K562 (cell line): ENCODE results near the gene ASPRV1. TPM values are rescaled to one million over a fixed set of nuclear protein-coding genes. Genes with fewer than 3 reads are reported as not detected.

Experiments used
- ARID2 ChIP-seq: fragments of 450-650 bp; IDR thresholded peaks from 2 replicates; pipeline ENCODE4 v1.6.1; 2017; ENCODE audit warnings: antibody characterized with exemption, mild to moderate bottlenecking
- FUS ChIP-seq: fragments of 200-400 bp; formaldehyde crosslinking; optimal IDR thresholded peaks from 2 replicates; pipeline ENCODE3; 2017; ENCODE audit warnings: low read depth, low read length
- GTF2E2 ChIP-seq: fragments of 200-800 bp; sonication (Bioruptor generic); IDR thresholded peaks from 2 replicates; pipeline ENCODE4 v1.6.1; 2016; ENCODE audit warnings: missing genetic modification characterization, missing compliant biosample characterization
- HNRNPH1 ChIP-seq: fragments of 200-400 bp; formaldehyde crosslinking; optimal IDR thresholded peaks from 2 replicates; pipeline ENCODE3; 2017; ENCODE audit warnings: low read depth, mild to moderate bottlenecking, low read length, moderate library complexity
- ILF3 ChIP-seq: fragments of 450-650 bp; IDR thresholded peaks from 2 replicates; pipeline ENCODE4 v1.6.1; 2018; ENCODE audit warnings: antibody characterized with exemption, mild to moderate bottlenecking, moderate library complexity, borderline replicate concordance
- MYC ChIP-seq, 2 experiments: fragments of 250-450 bp in 1 of 2; sonication (Bioruptor Pico) in 1 of 2; IDR thresholded peaks; 2 replicates each; pipeline versions ENCODE4 v1.5.1 to v1.6.1; 2012 to 2021; ENCODE audit warnings: low read depth in 2 of 2, borderline replicate concordance in 1 of 2, improper control_type of control experiment in 1 of 2, low read length in 1 of 2, mild to moderate bottlenecking in 1 of 2, moderate library complexity in 1 of 2
- NFIC ChIP-seq: fragments of 450-650 bp; IDR thresholded peaks from 2 replicates; pipeline ENCODE4 v1.6.1; 2017; ENCODE audit warnings: mild to moderate bottlenecking, inconsistent platforms
- PCBP1 ChIP-seq: fragments of 200-400 bp; formaldehyde crosslinking; IDR thresholded peaks from 2 replicates; pipeline ENCODE4 v1.6.1; 2018; ENCODE audit warnings: mild to moderate bottlenecking, low read depth, low read length; ENCODE audit not compliant: poor library complexity, severe bottlenecking
- POLR2A ChIP-seq: fragments of 450-650 bp; conservative IDR thresholded peaks from 2 replicates; pipeline ENCODE4 v1.6.1; 2016
- POLR2AphosphoS5 ChIP-seq: IDR thresholded peaks from 2 replicates; pipeline ENCODE4 v1.6.1; 2011; ENCODE audit warnings: mild to moderate bottlenecking, low read depth, low read length, moderate library complexity; ENCODE audit not compliant: control insufficient read depth, insufficient read depth
- PPARD ChIP-seq: fragments of 250-450 bp; sonication (Bioruptor Pico); IDR thresholded peaks from 2 replicates; pipeline ENCODE4 v1.8.0; 2022; ENCODE audit warnings: inconsistent platforms, mild to moderate bottlenecking, moderate library complexity
- SMAD4 ChIP-seq: fragments of 250-450 bp; sonication (Bioruptor Pico); conservative IDR thresholded peaks from 2 replicates; pipeline ENCODE4 v1.8.0; 2021; ENCODE audit warnings: inconsistent platforms, mild to moderate bottlenecking, moderate library complexity
- SMARCA5 ChIP-seq: fragments of 450-650 bp; IDR thresholded peaks from 2 replicates; pipeline ENCODE4 v1.6.1; 2016
- SMARCB1 ChIP-seq: IDR thresholded peaks from 2 replicates; pipeline ENCODE4 v1.6.1; 2011; ENCODE audit warnings: improper control_type of control experiment, low read depth; ENCODE audit not compliant: insufficient read length
- TCF7L2 ChIP-seq: fragments of 150-350 bp; IDR thresholded peaks from 2 replicates; pipeline ENCODE4 v1.6.1; 2016; ENCODE audit warnings: low read depth, mild to moderate bottlenecking, low read length, moderate library complexity
- ZKSCAN1 ChIP-seq: fragments of 150-350 bp; IDR thresholded peaks from 2 replicates; pipeline ENCODE4 v1.6.1; 2016; ENCODE audit warnings: low read depth, low read length
- polyA plus RNA-seq, 8 experiments: library from polyadenylated mRNA; depleted of rRNA in 4 of 8; stranded (reverse) in 5 of 8; unstranded in 3 of 8; fragments of >200 nt; fragmentation: Nextera tagmentation in 2 of 8; fragmentation: Illumina TruSeq in 1 of 8; extraction: Ambion mirVana in 2 of 8; extraction: Trizol in 1 of 8; gene quantifications; 2 replicates each; pipeline versions ENCODE4 v1.2.1 to v1.2.3, GENCODE V29; 2011 to 2014; ENCODE audit warnings: inconsistent platforms in 1 of 8, missing spikeins in 1 of 8
- total RNA-seq, 7 experiments: library from RNA; depleted of rRNA in 6 of 7; stranded (reverse); fragments of >200 nt in 6 of 7; fragmentation: Illumina TruSeq in 2 of 7; extraction: Trizol in 2 of 7; gene quantifications; 2 replicates each; pipeline versions ENCODE4 v1.2.1 to v1.2.3, GENCODE V29; 2011 to 2021; ENCODE audit warnings: low replicate concordance in 1 of 7
- TF ChIP-seq, protein P1 (sequence below): sonication (generic); formaldehyde crosslinking; IDR thresholded peaks from 2 replicates; pipeline ENCODE4 v1.8.1; 2023; ENCODE audit warnings: mild to moderate bottlenecking, missing genetic modification reagents
- TF ChIP-seq, protein P2 (sequence below): fragments of 450-650 bp; IDR thresholded peaks from 2 replicates; pipeline ENCODE4 v1.6.1; 2016; ENCODE audit warnings: borderline replicate concordance
- TF ChIP-seq, protein P3 (sequence below): fragments of 250-450 bp; sonication (Bioruptor Pico); IDR thresholded peaks from 2 replicates; pipeline ENCODE4 v1.5.0; 2021; ENCODE audit warnings: mild to moderate bottlenecking, borderline replicate concordance

The ASPRV1 gene
- total and polyA plus RNA-seq, 9 of the 15 experiments (the other 6 are each of a cell fraction or from before 2014, with no cell fraction given), result 0.17 to 0.72 (median 0.47) TPM; not detected in 1

DNA sequence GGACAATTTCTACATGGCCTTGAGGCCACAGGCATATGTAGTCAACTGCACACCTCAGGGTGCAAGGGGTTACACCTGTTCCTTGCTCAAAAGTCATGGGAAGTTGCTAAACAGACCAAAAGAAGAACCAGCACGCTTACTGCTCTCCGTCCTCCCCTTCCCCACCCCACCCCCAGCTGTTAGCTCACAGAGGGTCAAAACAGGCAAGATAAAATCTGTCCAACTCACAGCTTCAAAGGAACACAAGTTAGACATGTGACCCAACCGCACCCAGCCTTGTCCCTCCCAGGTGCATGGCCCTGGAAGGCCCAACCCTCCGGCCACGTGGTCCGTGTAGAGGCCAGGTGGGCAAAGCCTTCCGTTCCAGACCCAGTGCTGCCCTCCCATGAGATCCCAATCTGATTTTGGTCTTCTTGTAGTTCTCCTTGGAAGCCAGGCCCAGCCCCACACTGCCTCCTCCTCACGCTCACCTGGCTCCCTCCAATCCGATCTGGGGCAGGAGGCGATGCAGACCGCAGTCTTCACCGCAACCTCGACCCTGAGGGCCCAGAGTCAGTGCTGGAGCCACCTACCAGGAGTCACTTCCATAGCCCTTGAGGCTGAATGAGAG, 14.5 kb upstream of the ASPRV1 start (continued):
- TF ChIP-seq GTF2E2 (tag), result no peak
- no peak for TF ChIP-seq ZKSCAN1
- 0 out of 2 replicates have a peak, but pooled peaks have one; percentile 28 for TF ChIP-seq POLR2AphosphoS5
- TF ChIP-seq FUS, result no peak
- no peak for TF ChIP-seq ILF3
- TF ChIP-seq, protein P1, sequence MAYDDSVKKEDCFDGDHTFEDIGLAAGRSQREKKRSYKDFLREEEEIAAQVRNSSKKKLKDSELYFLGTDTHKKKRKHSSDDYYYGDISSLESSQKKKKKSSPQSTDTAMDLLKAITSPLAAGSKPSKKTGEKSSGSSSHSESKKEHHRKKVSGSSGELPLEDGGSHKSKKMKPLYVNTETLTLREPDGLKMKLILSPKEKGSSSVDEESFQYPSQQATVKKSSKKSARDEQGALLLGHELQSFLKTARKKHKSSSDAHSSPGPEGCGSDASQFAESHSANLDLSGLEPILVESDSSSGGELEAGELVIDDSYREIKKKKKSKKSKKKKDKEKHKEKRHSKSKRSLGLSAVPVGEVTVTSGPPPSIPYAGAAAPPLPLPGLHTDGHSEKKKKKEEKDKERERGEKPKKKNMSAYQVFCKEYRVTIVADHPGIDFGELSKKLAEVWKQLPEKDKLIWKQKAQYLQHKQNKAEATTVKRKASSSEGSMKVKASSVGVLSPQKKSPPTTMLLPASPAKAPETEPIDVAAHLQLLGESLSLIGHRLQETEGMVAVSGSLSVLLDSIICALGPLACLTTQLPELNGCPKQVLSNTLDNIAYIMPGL (CRISPR knock-in tag), result 0 out of 2 replicates have a peak, but pooled peaks have one; percentile 50
- peak; percentile 99 for TF ChIP-seq MYC (IDR thresholded peaks at IDR 0.05; ENCODE audit: low read depth, low read length)
- peak; percentile 92 for TF ChIP-seq MYC (CRISPR knock-in tag; IDR thresholded peaks at IDR 0.05; ENCODE audit: borderline replicate concordance, low read depth)
- TF ChIP-seq TCF7L2, result peak; percentile 76
- TF ChIP-seq POLR2A, result peak; percentile 49; the same call in 1 of the 2 replicates
- no peak; the same call in 1 of the 2 replicates for TF ChIP-seq SMARCA5
- TF ChIP-seq SMARCB1, result no peak
- TF ChIP-seq NFIC, result no peak
- 0 out of 2 replicates have a peak, but pooled peaks have one; percentile 5 for TF ChIP-seq ARID2
- TF ChIP-seq, protein P2, sequence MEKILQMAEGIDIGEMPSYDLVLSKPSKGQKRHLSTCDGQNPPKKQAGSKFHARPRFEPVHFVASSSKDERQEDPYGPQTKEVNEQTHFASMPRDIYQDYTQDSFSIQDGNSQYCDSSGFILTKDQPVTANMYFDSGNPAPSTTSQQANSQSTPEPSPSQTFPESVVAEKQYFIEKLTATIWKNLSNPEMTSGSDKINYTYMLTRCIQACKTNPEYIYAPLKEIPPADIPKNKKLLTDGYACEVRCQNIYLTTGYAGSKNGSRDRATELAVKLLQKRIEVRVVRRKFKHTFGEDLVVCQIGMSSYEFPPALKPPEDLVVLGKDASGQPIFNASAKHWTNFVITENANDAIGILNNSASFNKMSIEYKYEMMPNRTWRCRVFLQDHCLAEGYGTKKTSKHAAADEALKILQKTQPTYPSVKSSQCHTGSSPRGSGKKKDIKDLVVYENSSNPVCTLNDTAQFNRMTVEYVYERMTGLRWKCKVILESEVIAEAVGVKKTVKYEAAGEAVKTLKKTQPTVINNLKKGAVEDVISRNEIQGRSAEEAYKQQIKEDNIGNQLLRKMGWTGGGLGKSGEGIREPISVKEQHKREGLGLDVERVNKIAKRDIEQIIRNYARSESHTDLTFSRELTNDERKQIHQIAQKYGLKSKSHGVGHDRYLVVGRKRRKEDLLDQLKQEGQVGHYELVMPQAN, result no peak; the same call in 1 of the 2 replicates
- TF ChIP-seq, protein P3, sequence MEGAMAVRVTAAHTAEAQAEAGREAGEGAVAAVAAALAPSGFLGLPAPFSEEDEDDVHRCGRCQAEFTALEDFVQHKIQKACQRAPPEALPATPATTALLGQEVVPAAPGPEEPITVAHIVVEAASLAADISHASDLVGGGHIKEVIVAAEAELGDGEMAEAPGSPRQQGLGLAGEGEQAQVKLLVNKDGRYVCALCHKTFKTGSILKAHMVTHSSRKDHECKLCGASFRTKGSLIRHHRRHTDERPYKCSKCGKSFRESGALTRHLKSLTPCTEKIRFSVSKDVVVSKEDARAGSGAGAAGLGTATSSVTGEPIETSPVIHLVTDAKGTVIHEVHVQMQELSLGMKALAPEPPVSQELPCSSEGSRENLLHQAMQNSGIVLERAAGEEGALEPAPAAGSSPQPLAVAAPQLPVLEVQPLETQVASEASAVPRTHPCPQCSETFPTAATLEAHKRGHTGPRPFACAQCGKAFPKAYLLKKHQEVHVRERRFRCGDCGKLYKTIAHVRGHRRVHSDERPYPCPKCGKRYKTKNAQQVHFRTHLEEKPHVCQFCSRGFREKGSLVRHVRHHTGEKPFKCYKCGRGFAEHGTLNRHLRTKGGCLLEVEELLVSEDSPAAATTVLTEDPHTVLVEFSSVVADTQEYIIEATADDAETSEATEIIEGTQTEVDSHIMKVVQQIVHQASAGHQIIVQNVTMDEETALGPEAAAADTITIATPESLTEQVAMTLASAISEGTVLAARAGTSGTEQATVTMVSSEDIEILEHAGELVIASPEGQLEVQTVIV (CRISPR knock-in tag), result no peak
- TF ChIP-seq PCBP1, result no peak
- TF ChIP-seq SMAD4, result peak; percentile 95
- TF ChIP-seq PPARD (CRISPR knock-in tag), result no peak
- TF ChIP-seq HNRNPH1, result no peak
